ENCODE data around the gene SLC1A4. TPM values are rescaled to one million over a fixed set of nuclear protein-coding genes. Genes with fewer than 3 reads are reported as not detected.
A peak's percentile ranks its signal among the peaks of the same experiment; 100 is the strongest.

Gene SLC1A4
- total and polyA plus RNA-seq, 2 donors from 2014 or later, result 2.1 to 10.6 TPM

- no peak for TF ChIP-seq CTCF (IDR thresholded peaks at IDR 0.05; ENCODE audit: borderline replicate concordance, extremely low read depth, insufficient read depth)
- Histone ChIP-seq H3K36me3 (ENCODE audit: control insufficient read depth in 2 of 3, insufficient read depth in 3 of 3, low read length in 3 of 3) (no peaks in the 10 kb centered on the region), H3K27me3 (ENCODE audit: control insufficient read depth, insufficient read depth, low read length) (no peaks in the 10 kb centered on the region), H3K9me3 (ENCODE audit: control insufficient read depth in 2 of 3, insufficient read depth in 1 of 3, low read length in 3 of 3) (no peaks in the 10 kb centered on the region), H3K4me3 (ENCODE audit: low read length in 3 of 3) (no peak overlapping the region), H3K9ac (ENCODE audit: low read length in 3 of 3) (peak overlapping the region in 1 of 3 donors; percentile 53), H3K4me1 (ENCODE audit: control insufficient read depth in 2 of 3, insufficient read depth in 2 of 3, low read depth in 1 of 3, low read length in 3 of 3) (peaks cover 0 to 11% (median 2%) of the 10 kb centered on the region in 3 donors), H3K27ac (ENCODE audit: low read depth in 2 of 2, low read length in 2 of 2) (no peak overlapping the region)
- DNase-seq (peak in 1 of 5 donors; percentile 31), FAIRE-seq (no peak)
- intact Hi-C loops (cut with DNase I), result loop anchor here (5.0 kb wide), 1 partner anchor 113 kb away; no protein-coding TSS in a partner anchor
Observed at GRCh38 chr2:65035351-65035943, 46.2 kb downstream of the SLC1A4 start.

- H3K4me3 ChIP-seq (ENCODE audit: low read length in 3 of 3), result no peak overlapping the region
Observed at GRCh38 chr2:65037178-65037577, 48.0 kb downstream of the SLC1A4 start.

GRCh38 chr2:65039640-65040039, 50.4 kb downstream of the SLC1A4 start:
- Histone ChIP-seq H3K4me3 (ENCODE audit: low read length in 3 of 3) (no peak overlapping the region), H3K27me3 (ENCODE audit: control insufficient read depth, insufficient read depth, low read length) (no peaks in the 10 kb centered on the region), H3K4me1 (ENCODE audit: control insufficient read depth in 2 of 3, insufficient read depth in 2 of 3, low read depth in 1 of 3, low read length in 3 of 3) (peaks cover 0 to 12% (median 0%) of the 10 kb centered on the region in 3 donors), H3K9ac (ENCODE audit: low read length in 3 of 3) (no peak overlapping the region), H3K27ac (ENCODE audit: low read depth in 2 of 2, low read length in 2 of 2) (no peak overlapping the region), H3K9me3 (ENCODE audit: control insufficient read depth in 2 of 3, insufficient read depth in 1 of 3, low read length in 3 of 3) (no peaks in the 10 kb centered on the region), H3K36me3 (ENCODE audit: control insufficient read depth in 2 of 3, insufficient read depth in 3 of 3, low read length in 3 of 3) (no peaks in the 10 kb centered on the region)
- intact Hi-C loops (cut with DNase I), result loop anchor here (5.0 kb wide), 1 partner anchor 117 kb away; no protein-coding TSS in a partner anchor
- DNase-seq (no peak), FAIRE-seq (no peak)
- no peak for TF ChIP-seq CTCF (IDR thresholded peaks at IDR 0.05; ENCODE audit: borderline replicate concordance, extremely low read depth, insufficient read depth)

More at GRCh38 chr2:65037178-65037577, 48.0 kb downstream of the SLC1A4 start:
- no peak for TF ChIP-seq CTCF (IDR thresholded peaks at IDR 0.05; ENCODE audit: borderline replicate concordance, extremely low read depth, insufficient read depth)
- H3K9me3 ChIP-seq (ENCODE audit: control insufficient read depth in 2 of 3, insufficient read depth in 1 of 3, low read length in 3 of 3), result no peaks in the 10 kb centered on the region
- no peak for FAIRE-seq
- no peak for DNase-seq
- no peaks in the 10 kb centered on the region for H3K36me3 ChIP-seq (ENCODE audit: control insufficient read depth in 2 of 3, insufficient read depth in 3 of 3, low read length in 3 of 3)
- no peak overlapping the region for H3K9ac ChIP-seq (ENCODE audit: low read length in 3 of 3)
- H3K27ac ChIP-seq (ENCODE audit: low read depth in 2 of 2, low read length in 2 of 2), result no peak overlapping the region
- intact Hi-C loops (cut with DNase I), result loop anchor here (5.0 kb wide), 1 partner anchor 115 kb away; no protein-coding TSS in a partner anchor
- peaks cover 0 to 12% (median 0%) of the 10 kb centered on the region in 3 donors for H3K4me1 ChIP-seq (ENCODE audit: control insufficient read depth in 2 of 3, insufficient read depth in 2 of 3, low read depth in 1 of 3, low read length in 3 of 3)
- no peaks in the 10 kb centered on the region for H3K27me3 ChIP-seq (ENCODE audit: control insufficient read depth, insufficient read depth, low read length)
